SHP77 treated with DMSO at 0.1 percent for 48 hours (cell line): ENCODE data around the gene PBXIP1.

Source experiments
- DNase-seq: peaks from one replicate; lab custom pipeline; 2025; lab: John Stamatoyannopoulos, UW

PBXIP1 gene, protein sequence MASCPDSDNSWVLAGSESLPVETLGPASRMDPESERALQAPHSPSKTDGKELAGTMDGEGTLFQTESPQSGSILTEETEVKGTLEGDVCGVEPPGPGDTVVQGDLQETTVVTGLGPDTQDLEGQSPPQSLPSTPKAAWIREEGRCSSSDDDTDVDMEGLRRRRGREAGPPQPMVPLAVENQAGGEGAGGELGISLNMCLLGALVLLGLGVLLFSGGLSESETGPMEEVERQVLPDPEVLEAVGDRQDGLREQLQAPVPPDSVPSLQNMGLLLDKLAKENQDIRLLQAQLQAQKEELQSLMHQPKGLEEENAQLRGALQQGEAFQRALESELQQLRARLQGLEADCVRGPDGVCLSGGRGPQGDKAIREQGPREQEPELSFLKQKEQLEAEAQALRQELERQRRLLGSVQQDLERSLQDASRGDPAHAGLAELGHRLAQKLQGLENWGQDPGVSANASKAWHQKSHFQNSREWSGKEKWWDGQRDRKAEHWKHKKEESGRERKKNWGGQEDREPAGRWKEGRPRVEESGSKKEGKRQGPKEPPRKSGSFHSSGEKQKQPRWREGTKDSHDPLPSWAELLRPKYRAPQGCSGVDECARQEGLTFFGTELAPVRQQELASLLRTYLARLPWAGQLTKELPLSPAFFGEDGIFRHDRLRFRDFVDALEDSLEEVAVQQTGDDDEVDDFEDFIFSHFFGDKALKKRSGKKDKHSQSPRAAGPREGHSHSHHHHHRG

DNA sequence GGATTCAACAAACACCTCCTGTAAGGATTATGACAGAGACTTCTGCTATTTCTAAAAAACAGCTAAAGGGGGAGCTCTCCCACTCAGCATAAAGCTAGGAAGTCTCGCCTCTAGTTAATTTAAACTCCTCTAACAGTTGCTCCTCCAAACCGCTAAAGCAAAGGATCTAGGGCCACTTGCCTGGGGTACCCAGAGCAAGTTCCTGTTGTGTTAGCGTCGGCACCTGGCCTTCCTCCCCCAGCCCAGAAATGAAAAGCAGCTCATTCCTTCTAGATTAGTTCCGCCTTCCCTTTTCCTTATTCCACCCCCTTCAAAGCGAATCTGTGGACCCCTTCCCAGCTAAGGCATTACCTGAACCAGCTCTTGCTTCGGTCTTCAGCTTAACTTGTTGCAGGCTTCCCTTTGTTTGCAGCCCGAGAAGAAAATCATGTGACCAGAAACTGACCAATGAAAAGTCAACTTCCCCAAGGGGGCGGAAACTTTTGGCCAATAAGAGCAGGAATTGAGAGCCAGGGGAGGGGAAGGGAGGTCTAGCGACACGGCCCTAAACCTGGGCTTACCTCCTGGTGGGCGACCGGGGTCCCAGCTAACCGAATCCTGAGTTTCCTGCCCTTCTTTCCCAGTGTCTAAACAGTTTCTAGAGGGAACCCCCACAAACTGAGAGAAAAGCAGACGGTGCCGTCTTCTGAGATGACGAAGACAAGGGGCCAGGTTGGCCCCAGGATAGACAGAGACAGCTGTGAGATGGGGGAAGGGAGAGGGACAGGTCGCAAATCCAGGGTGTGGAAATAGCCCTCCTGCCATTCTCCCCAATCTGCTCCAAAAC, at the start of gene PBXIP1:
Gene PBXIP1 (minus strand): TSS at position 382 of the 826 bp plus-strand sequence. CDS start 2,378 bp downstream, outside the sequence.
- peak; percentile 96 for DNase-seq

DNA sequence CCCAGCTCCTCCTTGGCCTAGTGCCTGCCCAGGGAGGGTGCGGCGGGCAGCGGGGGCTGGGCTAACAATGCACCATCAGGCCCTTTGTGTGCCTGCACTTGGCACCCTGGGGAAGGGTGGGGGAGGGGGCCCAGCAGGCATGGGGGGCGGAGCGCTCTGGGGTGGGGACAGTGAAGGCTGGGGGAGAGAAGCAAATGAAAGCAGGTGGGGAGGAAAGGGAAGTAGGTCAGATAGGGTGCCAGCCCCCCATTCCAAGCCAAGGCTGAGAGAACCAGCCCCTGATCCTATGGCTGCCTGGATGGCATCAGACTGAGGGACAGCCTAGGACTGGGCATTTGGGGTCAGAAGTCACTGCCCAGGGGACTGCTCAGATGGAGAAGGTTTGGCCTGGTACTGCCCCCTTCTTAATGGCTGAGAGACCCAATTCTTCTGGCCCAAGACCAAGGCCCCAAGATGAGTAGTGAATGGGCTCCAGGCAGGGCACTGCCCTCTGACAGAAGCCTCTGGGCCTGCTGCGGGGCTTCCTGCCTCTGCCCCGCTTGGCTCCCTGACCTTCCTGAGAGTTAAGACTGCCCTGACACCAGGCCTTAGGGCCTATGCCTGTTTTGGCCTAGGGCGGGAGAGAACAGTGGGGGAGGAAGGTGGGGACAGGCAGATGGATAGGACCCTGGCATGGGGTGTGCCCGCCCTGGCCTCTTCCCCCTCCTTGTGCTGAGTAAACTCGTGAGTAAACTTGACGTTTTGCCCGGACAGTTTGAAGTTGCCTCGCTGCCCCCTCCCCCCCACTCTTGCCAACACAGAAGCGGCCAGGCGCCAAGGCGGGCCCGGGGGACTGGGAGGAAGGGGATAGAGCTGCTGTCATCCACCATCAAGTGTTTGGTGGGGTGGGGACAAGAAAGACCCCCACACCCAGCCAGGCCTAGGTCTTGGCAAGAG, 49.4 kb upstream of the PBXIP1 start:
- no peak for DNase-seq

DNA sequence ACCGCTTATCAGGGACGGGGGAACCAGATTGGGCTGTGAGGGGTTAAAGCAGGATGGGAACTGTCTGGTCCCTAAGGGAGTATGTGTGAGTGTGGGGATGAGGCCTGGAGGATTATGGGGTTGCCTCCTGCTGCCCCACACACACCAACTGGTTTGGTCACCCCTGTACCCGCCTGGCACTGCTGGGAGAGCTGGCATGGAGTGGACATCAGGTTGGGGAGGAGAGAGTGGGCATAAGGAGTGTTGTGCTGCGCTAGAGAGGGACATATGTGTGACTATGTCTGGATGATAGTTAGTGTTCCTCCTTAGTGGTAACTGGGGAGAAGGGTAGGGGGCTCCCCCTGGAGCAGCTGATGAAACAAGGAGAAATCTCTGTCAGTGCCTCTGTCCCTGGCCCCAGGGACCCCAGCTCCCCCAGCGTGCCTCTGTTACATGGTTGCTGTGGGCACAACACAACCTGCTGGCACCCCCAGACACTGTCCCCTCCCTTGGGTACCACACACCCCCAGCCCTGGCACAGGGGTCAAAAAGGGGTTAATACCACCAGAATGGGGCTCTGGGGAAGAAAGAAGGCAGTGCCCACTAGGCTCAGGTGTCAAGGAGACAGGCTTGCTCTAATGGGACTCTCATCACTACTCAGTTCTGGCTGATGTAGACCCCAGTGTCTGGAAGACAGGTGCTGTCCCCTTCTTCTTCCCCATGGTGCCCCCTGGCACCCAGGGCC, 48.6 kb upstream of the PBXIP1 start:
- no peak for DNase-seq

DNA sequence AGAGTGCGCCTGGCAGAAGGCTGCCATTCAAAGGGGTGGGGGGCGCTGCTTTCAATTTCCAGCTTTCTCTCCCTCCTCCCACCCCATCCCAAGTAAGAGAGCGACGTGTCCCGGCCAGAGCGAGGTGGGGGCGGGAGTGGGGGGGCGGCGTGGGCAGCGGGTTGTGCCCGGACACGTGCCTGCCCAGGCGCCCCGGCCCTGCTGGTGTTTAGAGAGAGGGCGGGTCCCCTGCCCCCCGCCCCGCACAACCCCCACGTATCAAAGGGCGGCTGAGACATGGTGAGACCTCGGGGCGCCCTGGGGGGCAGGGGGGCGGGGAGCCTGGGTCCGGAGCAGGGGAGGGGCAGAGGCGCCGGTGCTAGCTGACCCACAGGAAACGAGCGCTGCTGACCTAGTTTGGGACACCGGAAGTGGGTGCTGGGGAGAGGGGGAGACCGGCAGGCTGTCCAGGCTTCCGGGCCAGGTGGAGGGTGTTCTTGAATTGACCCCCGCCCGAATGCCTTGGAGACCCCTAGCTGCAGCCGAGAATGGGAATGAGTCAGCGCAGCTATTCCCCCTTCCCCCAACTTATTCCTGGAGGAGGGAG, 48.0 kb upstream of the PBXIP1 start:
- peak; percentile 57 for DNase-seq

DNA sequence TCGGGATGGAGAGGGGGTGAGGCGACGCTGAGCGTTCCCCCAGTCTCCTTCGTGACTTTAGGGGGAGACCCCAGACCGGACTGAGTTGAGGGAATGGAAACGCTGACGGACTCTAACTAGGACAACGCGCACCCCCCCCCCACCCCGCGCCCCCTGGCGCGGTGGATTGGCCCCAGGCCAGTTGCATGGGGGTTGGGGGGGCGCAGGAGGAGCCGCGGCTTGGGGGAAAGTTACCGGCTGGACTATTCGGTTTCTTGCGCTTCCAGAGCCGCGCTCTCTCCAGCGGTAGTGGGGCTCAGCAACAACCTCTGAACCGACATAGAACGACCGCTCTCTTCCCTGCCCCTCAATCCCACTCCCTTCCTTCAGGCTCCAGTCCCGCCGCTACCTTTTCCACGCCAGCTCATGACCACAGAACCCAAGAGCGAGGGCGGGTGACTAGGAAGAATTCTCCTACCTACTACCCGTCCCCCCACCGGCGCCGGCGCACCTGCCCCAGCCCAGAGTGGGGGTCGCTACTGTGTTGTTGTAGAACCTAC, 47.4 kb upstream of the PBXIP1 start:
- no peak for DNase-seq

DNA sequence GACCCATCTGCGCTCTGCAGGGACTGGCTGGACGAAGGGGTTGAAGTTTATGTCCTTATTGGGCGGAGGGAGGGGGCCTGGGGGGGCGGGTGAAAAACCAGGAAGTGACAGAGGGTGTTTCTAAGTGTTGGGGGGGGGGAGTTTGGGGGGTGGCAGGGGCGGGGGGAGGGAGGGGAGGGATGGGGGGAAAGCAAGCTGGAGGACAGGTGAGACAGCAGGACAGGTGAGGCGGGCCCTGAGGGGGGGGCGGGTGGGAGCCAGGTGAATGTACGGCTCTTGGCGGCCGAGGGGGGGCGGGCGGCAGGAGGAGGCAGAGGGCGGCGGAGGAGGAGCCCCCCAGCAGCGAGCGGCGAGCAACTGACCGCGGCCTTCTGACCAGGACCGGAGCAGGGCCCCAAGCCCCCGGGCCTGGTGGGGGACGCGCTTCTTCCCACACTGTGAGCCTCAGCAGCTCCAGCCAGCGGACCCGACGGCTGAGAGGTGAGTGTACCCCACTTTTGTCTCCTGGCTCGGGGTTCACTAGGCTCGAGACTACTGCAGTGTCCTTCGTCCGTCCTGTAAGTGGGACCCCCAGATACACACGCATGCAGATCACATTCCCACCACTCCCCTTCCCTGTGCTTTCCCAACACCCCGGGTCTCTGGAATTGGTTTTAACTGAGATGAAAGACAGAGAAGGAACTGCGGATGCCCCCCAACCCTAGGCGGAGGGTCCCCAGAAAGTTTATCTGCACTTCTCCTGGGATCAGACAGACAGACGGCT, 46.7 kb upstream of the PBXIP1 start, which contains the start of gene ZBTB7B:
Gene ZBTB7B (plus strand): TSS at position 339 of the 763 bp plus-strand sequence. CDS start 11,859 bp downstream, outside the sequence.
- DNase-seq = no peak

DNA sequence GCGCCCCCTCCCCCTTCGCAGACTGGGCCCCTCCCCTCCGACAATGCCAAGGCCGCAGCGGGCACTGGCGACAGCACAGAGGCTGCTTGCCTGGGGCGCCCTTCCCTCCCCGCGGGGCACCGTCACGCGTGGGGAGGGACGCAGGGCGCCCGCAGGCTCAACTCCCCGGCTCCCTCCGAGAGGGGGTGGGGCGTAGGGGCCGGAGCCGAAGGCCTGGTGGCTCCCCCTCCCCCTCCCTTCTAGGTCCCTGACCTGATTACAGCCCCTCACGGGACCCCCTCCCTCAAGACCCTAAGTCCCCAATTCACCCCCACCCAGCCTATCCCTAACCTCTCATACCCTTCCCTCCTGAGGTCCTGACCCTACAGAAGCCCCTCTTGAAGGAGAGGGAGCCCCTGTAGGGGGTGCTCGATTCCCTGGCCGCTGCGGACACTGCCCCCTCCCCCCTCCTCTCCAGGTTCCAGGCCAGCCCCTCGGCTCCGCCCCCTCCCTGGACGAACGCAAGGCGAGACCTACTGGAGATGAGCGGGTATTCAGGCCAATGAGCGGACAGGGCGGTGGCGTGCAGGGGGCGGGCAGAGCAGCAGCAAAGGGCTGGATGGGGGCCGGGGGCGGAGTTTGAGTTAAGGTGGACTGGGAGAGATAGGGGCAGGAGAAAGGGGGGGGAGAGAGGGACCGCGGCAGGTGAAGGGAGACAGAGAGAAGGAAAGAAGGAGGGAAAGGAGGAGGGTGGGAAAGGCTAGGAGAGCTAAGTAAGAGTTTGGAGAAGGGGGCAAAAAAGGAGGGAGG, 46.0 kb upstream of the PBXIP1 start:
- peak; percentile 99 for DNase-seq

DNA sequence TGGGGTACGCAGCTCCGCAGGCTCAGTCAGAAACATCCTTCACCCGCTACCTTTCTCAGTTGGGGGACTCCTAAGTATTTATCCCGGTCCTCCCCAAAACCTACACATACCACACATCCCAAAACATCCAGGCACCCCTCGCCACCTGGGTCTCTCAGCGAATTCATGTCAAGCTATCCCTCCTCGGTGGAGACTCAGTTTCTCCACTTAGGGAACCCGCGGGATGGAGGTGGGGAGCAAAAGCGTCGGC, 45.5 kb upstream of the PBXIP1 start:
- DNase-seq = no peak

DNA sequence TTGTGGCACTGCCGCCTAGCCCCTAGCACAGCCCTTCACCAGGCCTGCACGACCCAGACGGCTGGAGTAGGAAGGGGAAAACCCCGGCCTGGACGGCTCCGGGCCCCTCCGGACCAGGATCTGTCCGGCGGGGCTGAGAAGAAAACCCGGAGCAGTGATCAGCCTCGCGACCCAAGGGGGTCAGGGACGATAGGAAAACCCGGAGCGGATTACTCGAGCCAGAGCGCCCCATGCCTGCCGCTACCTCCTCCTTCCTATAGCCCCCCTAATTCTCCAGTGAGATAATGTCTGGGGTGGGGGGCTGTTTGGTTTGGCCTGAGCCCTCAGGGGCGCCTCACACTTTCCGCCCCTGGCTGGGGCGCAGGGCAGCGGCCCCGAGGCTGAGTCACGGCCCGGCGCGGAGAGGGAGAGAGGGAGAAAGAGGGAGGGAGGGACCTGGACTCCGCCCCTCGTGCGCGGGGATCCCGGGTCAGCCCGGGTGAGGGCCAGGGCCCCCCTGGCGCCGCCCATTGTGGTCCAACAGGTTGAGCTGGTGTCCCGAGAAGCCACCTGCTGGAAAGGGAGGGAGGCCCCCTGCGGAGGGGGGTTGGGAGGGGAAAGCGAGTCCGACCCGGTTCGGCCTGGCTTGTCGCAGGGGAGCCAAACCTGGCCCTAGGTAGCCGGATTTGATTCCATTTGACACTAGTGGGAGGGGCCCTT, 45.0 kb upstream of the PBXIP1 start:
- peak; percentile 94 for DNase-seq

DNA sequence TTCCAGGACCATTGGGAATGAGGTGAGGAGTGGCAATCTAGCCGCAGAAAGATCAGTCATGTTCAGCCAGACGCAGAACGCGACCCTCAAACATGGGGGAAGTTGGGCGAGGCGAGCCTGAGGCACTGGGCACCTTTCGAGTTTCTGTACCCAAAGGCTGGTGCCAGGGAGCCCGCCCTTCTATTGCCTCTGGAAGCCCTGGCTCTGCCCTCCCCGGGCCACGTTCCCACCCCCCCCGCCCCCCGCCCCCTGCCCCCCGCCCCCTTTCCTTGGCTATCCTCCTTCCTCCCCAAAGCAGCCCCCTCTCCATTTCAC, 44.5 kb upstream of the PBXIP1 start:
- peak; percentile 83 for DNase-seq

DNA sequence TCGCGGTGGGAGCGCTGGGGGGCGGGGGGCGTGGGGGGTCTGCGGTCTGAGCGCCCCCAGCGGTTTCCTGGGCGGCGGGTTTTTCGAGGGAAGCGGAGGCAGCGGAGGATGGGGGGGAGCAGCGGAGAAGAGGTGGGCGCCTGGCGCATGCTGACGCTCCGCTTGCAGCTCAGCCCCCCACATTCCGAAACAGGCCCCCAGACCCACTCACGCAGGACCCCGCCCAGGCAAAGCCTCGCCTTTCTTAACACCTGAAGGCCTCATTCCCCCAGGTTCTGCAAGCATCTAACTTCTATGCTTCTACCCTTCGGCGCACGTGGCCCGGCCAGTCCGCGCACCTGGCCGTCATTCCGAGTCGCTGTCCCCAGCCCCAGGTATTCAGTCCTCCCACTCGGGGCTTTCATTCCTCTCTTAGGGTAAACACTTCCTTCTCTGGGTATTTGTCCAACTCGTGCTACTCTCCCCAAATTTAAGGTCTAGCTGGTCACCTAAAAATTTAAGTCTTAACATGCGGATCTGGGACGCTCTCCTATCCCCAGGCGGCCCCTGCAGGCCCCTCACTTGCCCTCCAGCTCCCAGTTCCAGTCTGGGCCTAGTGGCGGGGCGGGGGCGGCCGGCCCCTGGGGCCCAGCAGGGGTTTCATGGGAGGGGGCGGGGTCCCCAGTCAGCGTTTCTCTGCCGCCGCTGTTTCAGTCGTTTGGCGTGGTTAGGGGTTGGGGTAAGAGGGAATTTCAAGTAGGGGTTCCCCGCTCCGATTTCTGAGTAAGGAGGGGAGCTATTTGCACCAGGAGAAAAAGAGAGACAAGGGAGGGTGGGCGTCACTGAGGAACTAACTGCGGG, 43.9 kb upstream of the PBXIP1 start:
- peak; percentile 43 for DNase-seq

DNA sequence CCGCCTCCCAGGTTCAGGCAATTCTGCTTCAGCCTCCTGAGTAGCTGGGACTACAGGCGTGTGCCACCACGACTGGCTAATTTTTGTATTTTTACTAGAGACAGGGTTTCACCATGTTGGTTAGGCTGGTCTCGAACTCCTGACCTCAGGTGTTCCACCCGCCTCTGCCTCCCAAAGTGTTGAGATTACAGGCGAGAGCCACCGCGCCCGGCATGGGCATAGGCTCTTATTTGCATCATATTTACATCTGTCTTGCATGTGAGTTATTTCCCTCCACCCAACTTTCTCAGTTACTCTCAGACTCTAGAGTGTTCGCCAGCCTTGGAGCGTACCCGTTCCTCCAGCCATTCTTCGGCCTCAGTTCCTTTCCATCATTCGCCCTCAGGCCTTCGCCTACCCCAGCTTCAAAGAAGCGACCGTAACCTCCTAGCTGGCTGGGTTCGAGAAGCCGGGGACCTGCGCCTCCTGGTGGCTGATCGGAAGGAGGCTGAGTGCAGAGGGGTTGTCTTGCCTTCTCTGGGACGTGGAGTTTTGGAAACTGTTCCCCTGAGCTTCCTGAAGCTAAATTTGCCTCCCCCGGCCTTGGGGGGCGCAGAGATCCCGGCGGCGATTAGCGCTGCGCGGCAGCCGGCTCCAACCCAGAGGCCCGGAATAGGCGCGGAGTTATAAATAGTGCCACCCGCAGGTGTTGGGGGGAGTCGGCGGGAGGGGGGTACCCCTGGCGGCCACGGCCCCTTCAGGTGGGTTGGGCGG, 43.1 kb upstream of the PBXIP1 start:
- peak; percentile 83 for DNase-seq

DNA sequence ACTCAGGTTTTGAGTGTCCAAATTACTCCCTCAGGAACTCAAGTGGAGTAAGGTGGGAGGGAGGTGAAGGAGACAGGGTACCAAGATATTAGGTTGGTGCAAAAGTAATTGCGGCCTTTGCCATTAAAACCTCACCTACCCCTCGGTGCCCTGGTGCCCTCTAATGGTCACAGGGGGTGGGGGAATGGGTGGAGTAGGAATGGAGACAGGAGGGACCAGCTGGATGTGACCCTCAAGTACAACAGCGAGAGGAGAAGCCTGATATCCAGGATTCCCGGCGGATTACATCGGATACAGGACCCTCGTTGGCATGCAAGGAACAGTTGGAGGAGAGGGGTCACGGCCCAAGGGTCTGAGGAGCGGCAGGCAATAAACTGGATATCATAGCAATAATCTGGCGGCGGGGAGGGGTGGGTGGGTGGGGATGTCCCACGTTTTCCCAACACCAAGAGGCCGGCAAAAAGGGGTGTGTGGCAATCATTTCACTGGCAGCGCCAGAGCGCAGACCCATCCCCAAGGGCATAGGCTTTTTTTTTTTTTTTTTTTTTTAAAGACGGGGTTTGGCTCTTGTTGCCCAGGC, 42.4 kb upstream of the PBXIP1 start:
- DNase-seq = no peak

DNA sequence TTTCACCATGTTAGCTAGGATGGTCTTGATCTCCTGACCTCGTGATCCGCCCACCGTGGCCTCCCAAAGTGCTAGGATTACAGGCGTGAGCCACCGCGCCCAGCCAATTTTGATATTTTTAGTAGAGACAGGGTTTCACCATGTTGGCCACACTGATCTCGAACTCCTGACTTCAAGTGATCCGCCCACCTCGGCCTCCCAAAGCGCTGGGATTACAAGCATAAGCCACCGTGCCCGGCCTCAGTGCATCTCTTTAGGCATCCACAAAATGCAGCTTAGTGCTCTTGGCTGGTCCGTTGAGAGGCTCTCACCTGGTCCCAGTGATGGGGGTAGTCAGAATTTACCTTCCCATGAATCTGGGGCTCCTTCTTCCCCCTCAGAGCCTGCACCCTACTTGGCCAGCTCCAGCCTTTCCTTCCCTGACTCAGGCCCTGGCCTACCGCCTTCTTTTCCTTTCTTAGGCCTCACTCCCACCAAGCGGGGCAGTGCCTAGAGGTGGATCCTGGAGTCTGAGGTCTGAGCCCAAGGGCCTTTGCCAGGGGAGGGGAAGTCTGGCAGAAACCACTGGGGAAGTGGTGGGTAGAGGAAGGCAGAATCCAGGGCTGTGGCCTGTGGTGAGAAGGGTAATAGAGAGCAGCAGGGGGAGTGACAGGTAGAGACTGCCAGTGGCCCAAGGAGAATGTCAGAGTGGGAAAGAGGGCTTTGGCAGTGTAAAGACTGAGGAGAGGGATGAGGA, 41.2 kb upstream of the PBXIP1 start:
- no peak for DNase-seq

DNA sequence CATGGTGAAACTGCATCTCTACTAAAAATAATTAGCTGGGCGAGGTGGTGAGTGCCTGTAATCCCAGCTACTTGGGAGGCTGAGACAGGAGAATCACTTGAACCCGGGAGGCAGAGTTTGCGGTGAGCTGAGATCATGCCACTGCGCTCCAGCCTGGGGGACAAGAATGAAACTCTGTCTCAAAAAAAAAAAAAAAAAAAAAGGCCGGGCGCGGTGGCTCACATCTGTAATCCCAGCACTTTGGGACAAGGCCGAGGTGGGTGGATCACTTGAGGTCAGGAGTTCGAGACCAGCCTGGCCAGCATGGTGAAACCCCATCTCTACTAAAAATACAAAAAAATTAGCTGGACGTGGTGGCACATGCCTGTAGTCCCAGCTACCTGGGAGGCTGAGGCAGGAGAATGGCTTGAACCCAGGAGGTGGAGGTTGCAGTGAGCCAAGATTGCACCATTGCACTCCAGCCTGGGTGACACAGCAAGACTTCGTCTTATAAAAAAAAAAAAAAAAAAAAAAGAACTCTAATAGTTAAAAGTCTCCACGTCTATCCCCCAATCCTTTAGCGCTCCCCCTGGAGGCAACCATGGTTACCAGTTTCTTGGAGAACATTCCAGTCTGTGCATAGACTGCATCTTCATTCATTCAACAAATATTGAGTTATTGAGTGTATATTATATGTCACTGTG, 39.5 kb upstream of the PBXIP1 start:
- peak; percentile 37 for DNase-seq
